Fibroblast of skin of abdomen (primary cell): ENCODE results near the gene CHRM4.
"Not testable (repeated sequence)": the region's sequence is repeated elsewhere in the genome, so short reads cannot be mapped to it uniquely, and the experiment has no call there.

Experiments used
- DNase-seq: peaks from one replicate; pipeline ENCODE4 v3.0.0-alpha.2; 2013

CHRM4 gene

GRCh38 chr11:46381819-46382645, 9.5 kb downstream of the CHRM4 start:
- DNase-seq: peak; percentile 37

- peak; percentile 45 for DNase-seq
Observed at GRCh38 chr11:46381048-46381818, 10.3 kb downstream of the CHRM4 start, which contains the start of gene MDK. Gene MDK, plus strand, starts transcription at chr11:46381669. Its CDS starts 389 bp downstream, at chr11:46382058.

GRCh38 chr11:46380340-46381047, 11.1 kb downstream of the CHRM4 start:
- DNase-seq: peak; percentile 41

GRCh38 chr11:46379482-46380293, 11.9 kb downstream of the CHRM4 start:
- DNase-seq: not testable (repeated sequence)

- no peak for DNase-seq
Observed at GRCh38 chr11:46378811-46379481, 12.6 kb downstream of the CHRM4 start.

- no peak for DNase-seq
Observed at GRCh38 chr11:46378296-46378695, 13.3 kb downstream of the CHRM4 start.

- DNase-seq: no peak
Observed at GRCh38 chr11:46377831-46378230, 13.7 kb downstream of the CHRM4 start.

GRCh38 chr11:46377290-46377689, 14.3 kb downstream of the CHRM4 start:
- no peak for DNase-seq

GRCh38 chr11:46376258-46377050, 15.1 kb downstream of the CHRM4 start:
- no peak for DNase-seq

- no peak for DNase-seq
Observed at GRCh38 chr11:46375392-46376101, 16.0 kb downstream of the CHRM4 start.

- DNase-seq: no peak
Observed at GRCh38 chr11:46374815-46375214, 16.8 kb downstream of the CHRM4 start.

- DNase-seq: no peak
Observed at GRCh38 chr11:46373787-46374740, 17.5 kb downstream of the CHRM4 start.

- DNase-seq: not testable (repeated sequence)
Observed at GRCh38 chr11:46372501-46372900, 19.1 kb downstream of the CHRM4 start.

GRCh38 chr11:46372086-46372485, 19.5 kb downstream of the CHRM4 start:
- DNase-seq: no peak

- DNase-seq: not testable (repeated sequence)
Observed at GRCh38 chr11:46371262-46371661, 20.3 kb downstream of the CHRM4 start.

GRCh38 chr11:46370253-46370652, 21.3 kb downstream of the CHRM4 start:
- no peak for DNase-seq

GRCh38 chr11:46369458-46370152, 22.0 kb downstream of the CHRM4 start:
- DNase-seq: peak; percentile 70

GRCh38 chr11:46367916-46368267, 23.7 kb downstream of the CHRM4 start:
- no peak for DNase-seq
